DMS153 treated with DMSO at 0.1 percent for 48 hours (cell line): ENCODE results near the gene TRIP10.
A peak's percentile ranks its signal among the peaks of the same experiment; 100 is the strongest.
"Not testable (repeated sequence)": the region's sequence is repeated elsewhere in the genome, so short reads cannot be mapped to it uniquely, and the experiment has no call there.

Source experiments
- DNase-seq: peaks from one replicate; lab custom pipeline; 2025; ENCODE audit not compliant: unreplicated experiment; lab: John Stamatoyannopoulos, UW

Gene TRIP10

GRCh38 chr19:6739390-6739882 lies at the start of gene TRIP10:
TSS of gene TRIP10 (plus strand) at chr19:6739680. CDS start at chr19:6739762, 82 bp downstream.
- DNase-seq = peak; percentile 86

- no peak for DNase-seq
Observed at GRCh38 chr19:6690160-6690885, 49.2 kb upstream of the TRIP10 start.

GRCh38 chr19:6691342-6691741 lies 48.1 kb upstream of the TRIP10 start:
- DNase-seq = no peak

GRCh38 chr19:6692027-6692426 lies 47.5 kb upstream of the TRIP10 start:
- no peak for DNase-seq

- no peak for DNase-seq
Observed at GRCh38 chr19:6693056-6693471, 46.4 kb upstream of the TRIP10 start.

GRCh38 chr19:6693681-6694080 lies 45.8 kb upstream of the TRIP10 start:
- DNase-seq = no peak

GRCh38 chr19:6694147-6694815 lies 45.2 kb upstream of the TRIP10 start:
- no peak for DNase-seq

- DNase-seq = no peak
Observed at GRCh38 chr19:6696239-6696820, 43.1 kb upstream of the TRIP10 start.

GRCh38 chr19:6697291-6697690 lies 42.2 kb upstream of the TRIP10 start:
- no peak for DNase-seq

- no peak for DNase-seq
Observed at GRCh38 chr19:6699935-6700334, 39.5 kb upstream of the TRIP10 start.

GRCh38 chr19:6700586-6701316 lies 38.7 kb upstream of the TRIP10 start:
- DNase-seq = no peak

- no peak for DNase-seq
Observed at GRCh38 chr19:6705931-6706632, 33.4 kb upstream of the TRIP10 start.

- no peak for DNase-seq
Observed at GRCh38 chr19:6706633-6706958, 32.9 kb upstream of the TRIP10 start.

- no peak for DNase-seq
Observed at GRCh38 chr19:6707011-6707657, 32.3 kb upstream of the TRIP10 start.

- DNase-seq = no peak
Observed at GRCh38 chr19:6707658-6708018, 31.8 kb upstream of the TRIP10 start.

GRCh38 chr19:6708346-6708745 lies 31.1 kb upstream of the TRIP10 start:
- DNase-seq = no peak

GRCh38 chr19:6708913-6709312 lies 30.6 kb upstream of the TRIP10 start:
- not testable (repeated sequence) for DNase-seq

- no peak for DNase-seq
Observed at GRCh38 chr19:6709549-6709948, 29.9 kb upstream of the TRIP10 start.

- no peak for DNase-seq
Observed at GRCh38 chr19:6710273-6711077, 29.0 kb upstream of the TRIP10 start.

GRCh38 chr19:6711078-6711361 lies 28.5 kb upstream of the TRIP10 start:
- DNase-seq = no peak
